AG04450 (cell line): ENCODE measurements around the gene RGS7. TPM values are rescaled to one million over a fixed set of nuclear protein-coding genes. Genes with fewer than 3 reads are reported as not detected.

ENCODE experiments used
- CTCF ChIA-PET: fragments of 300-600, 350-600 bp; formaldehyde crosslinking; extraction: SDS; loops from one replicate; lab custom pipeline; 2022; ENCODE audit warnings: antibody characterized with exemption, inconsistent platforms; lab: Charles Lee
- POLR2A ChIA-PET: fragments of 350-600 bp; formaldehyde crosslinking; extraction: SDS; loops from one replicate; lab custom pipeline; 2021; ENCODE audit warnings: antibody characterized with exemption, inconsistent platforms; lab: Yijun Ruan, JAX
- DNase-seq: peaks from one replicate; pipeline ENCODE4 v3.0.0-alpha.2; 2011; ENCODE audit warnings: low read depth, low spot score
- H3K27ac ChIP-seq: one replicate; pipeline ENCODE4 v1.5.1; 2012; ENCODE audit warnings: low read depth, low read length, control low read depth
- H3K27me3 ChIP-seq: one replicate; pipeline ENCODE4 v1.6.0; 2012; ENCODE audit warnings: low read length; ENCODE audit not compliant: control insufficient read depth, insufficient read depth
- H3K4me3 ChIP-seq: 2 replicates; pipeline ENCODE4 v1.5.1; 2011; ENCODE audit warnings: mild to moderate bottlenecking, low read depth, low read length, control low read depth
- H3K9me3 ChIP-seq: 2 replicates; pipeline ENCODE4 v1.5.1; 2012; ENCODE audit warnings: low read length; ENCODE audit not compliant: control insufficient read depth, insufficient read depth
- polyA plus RNA-seq: library from polyadenylated mRNA; depleted of rRNA; stranded (reverse); fragments of >200 nt; gene quantifications from 2 replicates; pipeline ENCODE4 v1.2.3, GENCODE V29; 2011
- TF ChIP-seq, protein P1 (sequence below): IDR thresholded peaks from 2 replicates; pipeline ENCODE4 v1.5.1; 2011; ENCODE audit warnings: low read depth, low read length, control low read depth, inconsistent platforms

The RGS7 gene
- polyA plus RNA-seq, 1 experiment = 0.29 TPM

DNA sequence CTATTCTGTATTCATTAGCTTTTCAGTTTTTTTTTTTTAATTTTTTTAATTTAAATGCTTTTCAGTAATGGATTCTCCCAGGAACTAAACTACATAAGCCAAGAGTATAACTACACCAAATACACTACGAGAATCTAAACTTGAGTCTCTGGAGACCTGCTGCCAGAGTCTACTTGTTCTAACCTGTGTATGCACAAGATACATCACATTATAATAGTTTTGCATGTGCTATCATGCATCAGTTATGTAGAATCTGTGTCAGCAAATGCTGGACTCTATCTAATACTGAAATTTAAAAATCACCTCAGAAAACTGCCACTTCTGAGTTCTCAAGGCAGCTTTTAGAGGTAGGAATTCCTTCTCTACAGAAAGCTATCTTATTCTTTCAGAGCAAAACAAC is 598.7 kb downstream of the RGS7 start:
- no peak for DNase-seq
- Histone ChIP-seq H3K27me3 (no peaks in the 10 kb centered on the region), H3K27ac (no peak overlapping the region), H3K4me3 (no peak overlapping the region), H3K9me3 (peaks cover 8% of the 10 kb centered on the region)
- ChIA-PET CTCF (interaction anchor here (0.6 kb wide), 1 partner anchor 753 kb away, joined by 3 read pairs; no protein-coding TSS in a partner anchor), POLR2A (no interaction called here)
- TF ChIP-seq, protein P1, sequence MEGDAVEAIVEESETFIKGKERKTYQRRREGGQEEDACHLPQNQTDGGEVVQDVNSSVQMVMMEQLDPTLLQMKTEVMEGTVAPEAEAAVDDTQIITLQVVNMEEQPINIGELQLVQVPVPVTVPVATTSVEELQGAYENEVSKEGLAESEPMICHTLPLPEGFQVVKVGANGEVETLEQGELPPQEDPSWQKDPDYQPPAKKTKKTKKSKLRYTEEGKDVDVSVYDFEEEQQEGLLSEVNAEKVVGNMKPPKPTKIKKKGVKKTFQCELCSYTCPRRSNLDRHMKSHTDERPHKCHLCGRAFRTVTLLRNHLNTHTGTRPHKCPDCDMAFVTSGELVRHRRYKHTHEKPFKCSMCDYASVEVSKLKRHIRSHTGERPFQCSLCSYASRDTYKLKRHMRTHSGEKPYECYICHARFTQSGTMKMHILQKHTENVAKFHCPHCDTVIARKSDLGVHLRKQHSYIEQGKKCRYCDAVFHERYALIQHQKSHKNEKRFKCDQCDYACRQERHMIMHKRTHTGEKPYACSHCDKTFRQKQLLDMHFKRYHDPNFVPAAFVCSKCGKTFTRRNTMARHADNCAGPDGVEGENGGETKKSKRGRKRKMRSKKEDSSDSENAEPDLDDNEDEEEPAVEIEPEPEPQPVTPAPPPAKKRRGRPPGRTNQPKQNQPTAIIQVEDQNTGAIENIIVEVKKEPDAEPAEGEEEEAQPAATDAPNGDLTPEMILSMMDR = no peak

DNA sequence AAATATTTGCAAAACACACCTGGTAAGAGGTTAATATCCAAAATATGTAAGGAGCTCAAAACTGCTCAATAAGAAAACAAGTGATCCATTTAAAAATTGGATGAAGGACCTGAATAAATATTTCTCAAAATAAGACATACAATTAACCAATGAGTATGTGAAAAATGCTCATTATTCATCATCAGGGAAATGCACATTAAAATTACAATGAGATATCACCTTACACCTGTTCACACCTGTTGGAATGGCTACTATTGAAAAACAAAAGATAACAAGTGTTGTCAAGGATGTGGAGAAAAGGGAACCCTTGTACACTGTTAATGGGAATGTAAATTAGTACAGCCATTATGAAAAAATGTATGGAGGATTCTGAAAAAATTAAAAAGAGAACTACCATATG is 609.1 kb downstream of the RGS7 start:
- Histone ChIP-seq H3K9me3 (no peaks in the 10 kb centered on the region), H3K4me3 (no peak overlapping the region), H3K27me3 (no peaks in the 10 kb centered on the region), H3K27ac (no peak overlapping the region)
- no peak for DNase-seq
- ChIA-PET POLR2A (no interaction called here), CTCF (interaction anchor here (0.6 kb wide), 1 partner anchor 295 kb away, joined by 3 read pairs; no protein-coding TSS in a partner anchor)
- TF ChIP-seq, protein P1 = no peak

DNA sequence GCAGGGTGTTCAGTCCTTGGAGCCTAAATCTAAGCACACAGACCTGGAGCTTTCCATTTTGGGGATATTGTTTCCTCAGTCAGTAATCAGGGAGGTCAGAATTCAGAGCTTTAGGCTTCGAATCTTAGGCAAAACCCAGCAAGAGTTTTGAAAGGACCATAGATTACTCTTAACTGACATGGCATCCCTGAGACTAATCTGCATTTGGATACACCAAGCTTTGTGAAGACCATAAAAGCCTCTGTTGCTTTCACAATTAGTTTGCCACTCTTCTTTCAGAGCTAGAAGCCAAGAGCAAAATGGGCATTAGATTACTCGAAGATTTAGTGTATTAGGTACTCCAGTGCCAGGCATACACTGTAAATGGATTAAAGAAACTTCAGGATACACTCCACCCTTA is 613.3 kb downstream of the RGS7 start:
- H3K27me3 ChIP-seq = no peaks in the 10 kb centered on the region
- ChIA-PET POLR2A (no interaction called here), CTCF (interaction anchor here (0.8 to 1.3 kb wide), 3 partner anchors 203 to 553 kb away, joined by 3 to 4 read pairs (median 3); no protein-coding TSS in a partner anchor)
- no peak for DNase-seq
- H3K9me3 ChIP-seq = no peaks in the 10 kb centered on the region
- no peak overlapping the region for H3K27ac ChIP-seq
- TF ChIP-seq, protein P1 = no peak
- no peak overlapping the region for H3K4me3 ChIP-seq

DNA sequence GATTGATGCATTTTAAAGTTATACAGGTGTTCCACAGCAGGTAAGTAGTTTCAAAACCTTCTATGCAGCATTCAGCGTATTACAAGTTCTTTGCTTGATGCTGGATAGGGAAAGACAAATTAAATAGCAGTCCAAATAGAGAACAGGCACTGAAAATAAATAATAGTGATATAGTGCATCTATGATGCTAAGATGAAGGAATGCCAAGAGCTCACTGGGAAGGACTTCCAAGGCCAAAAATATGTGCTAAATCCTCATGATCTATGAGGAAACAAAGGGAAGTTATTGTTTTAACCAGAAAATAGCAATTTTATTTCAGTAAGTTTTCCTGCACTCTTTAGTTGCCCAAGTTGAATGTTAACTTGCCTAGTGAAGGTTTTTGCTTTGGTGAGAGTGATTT is 617.3 kb downstream of the RGS7 start:
- H3K27me3 ChIP-seq = no peaks in the 10 kb centered on the region
- H3K9me3 ChIP-seq = no peaks in the 10 kb centered on the region
- TF ChIP-seq, protein P1 = no peak
- H3K4me3 ChIP-seq = no peak overlapping the region
- ChIA-PET CTCF (interaction anchor here (2.5 kb wide), 1 partner anchor 207 kb away, joined by 16 read pairs; no protein-coding TSS in a partner anchor), POLR2A (no interaction called here)
- H3K27ac ChIP-seq = no peak overlapping the region
- no peak for DNase-seq

DNA sequence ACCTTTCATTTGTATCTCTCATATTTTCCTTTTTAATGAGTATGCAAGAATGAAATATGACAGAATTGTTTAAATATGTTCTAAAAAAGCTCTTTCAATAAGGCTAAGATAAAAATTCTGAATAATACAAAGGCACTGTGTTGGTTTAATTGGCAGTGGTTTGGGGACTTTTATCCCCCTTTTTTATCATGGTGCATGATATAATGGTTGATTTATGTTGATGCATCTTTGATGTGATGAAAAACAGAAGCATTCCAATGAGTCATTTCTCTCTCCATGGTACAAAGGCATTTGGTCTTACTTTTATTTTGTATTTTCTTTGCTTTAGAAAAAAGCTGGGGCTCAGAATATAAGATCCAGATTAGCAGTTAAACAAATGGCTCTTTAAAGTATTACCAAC is 617.9 kb downstream of the RGS7 start:
- TF ChIP-seq, protein P1 = no peak
- no peaks in the 10 kb centered on the region for H3K27me3 ChIP-seq
- DNase-seq = no peak
- H3K27ac ChIP-seq = no peak overlapping the region
- no peak overlapping the region for H3K4me3 ChIP-seq
- POLR2A ChIA-PET = no interaction called here
- CTCF ChIA-PET = interaction anchor here (0.6 to 2.5 kb wide), 2 partner anchors 135 to 208 kb away, joined by 3 to 16 read pairs; no protein-coding TSS in a partner anchor
- H3K9me3 ChIP-seq = no peaks in the 10 kb centered on the region
